Naive thymus-derived CD4-positive, alpha-beta T cell (primary cell): ENCODE measurements around the gene PKNOX2. TPM values are rescaled to one million over a fixed set of nuclear protein-coding genes. Genes with fewer than 3 reads are reported as not detected.

Experiments
- ATAC-seq: fragments of 150-1000 bp; cut with Tn5 transposase; 2 replicates; pipeline ENCODE4 v1.10.0; 2021; ENCODE audit warnings: mild to moderate bottlenecking, moderate library complexity
- CTCF ChIA-PET: fragments of 350-600 bp; sonication (Branson Sonifier 250); formaldehyde crosslinking; loops from one replicate; lab custom pipeline; 2021; ENCODE audit warnings: antibody characterized with exemption; lab: Charles Lee
- POLR2A ChIA-PET: fragments of 350-600 bp; sonication (Branson Sonifier 250); formaldehyde crosslinking; loops from one replicate; lab custom pipeline; 2021; ENCODE audit warnings: antibody characterized with exemption, inconsistent platforms; lab: Charles Lee
- DNase-seq, 9 donors: peaks; one replicate each; pipeline versions ENCODE4 v3.0.0 to v3.0.0-alpha.2; 2020 to 2022; ENCODE audit warnings: mixed read lengths in 1 of 9
- H3K27ac ChIP-seq: one replicate; pipeline ENCODE4 v1.7.0; 2013; ENCODE audit warnings: mild to moderate bottlenecking, low read depth, low read length, moderate library complexity
- H3K27me3 ChIP-seq, 2 donors: one replicate each; pipeline ENCODE4 v1.7.0; 2013; ENCODE audit warnings: low read length in 2 of 2, mild to moderate bottlenecking in 2 of 2, moderate library complexity in 2 of 2; ENCODE audit not compliant: control insufficient read depth in 2 of 2, insufficient read depth in 2 of 2
- H3K36me3 ChIP-seq, 3 experiments: 1 replicate in 2 of 3; 2 replicates in 1 of 3; pipeline ENCODE4 v1.7.0; 2013; ENCODE audit warnings: low read length in 3 of 3, mild to moderate bottlenecking in 3 of 3, moderate library complexity in 1 of 3; ENCODE audit not compliant: insufficient read depth in 3 of 3, control insufficient read depth in 2 of 3
- H3K4me1 ChIP-seq, 2 donors: one replicate each; pipeline ENCODE4 v1.7.0; 2013; ENCODE audit warnings: low read length in 2 of 2, mild to moderate bottlenecking in 2 of 2, moderate library complexity in 1 of 2; ENCODE audit not compliant: control insufficient read depth in 2 of 2, insufficient read depth in 2 of 2
- H3K4me3 ChIP-seq: 2 replicates; pipeline ENCODE4 v1.7.0; 2013; ENCODE audit warnings: mild to moderate bottlenecking, low read length
- H3K9me3 ChIP-seq, 3 experiments: 1 replicate in 2 of 3; 2 replicates in 1 of 3; pipeline ENCODE4 v1.7.0; 2013; ENCODE audit warnings: low read length in 3 of 3; ENCODE audit not compliant: control insufficient read depth in 2 of 3
- H3K27ac Mint-ChIP-seq, 9 donors: one replicate each; pipeline ENCODE4 v1.8.0; 2020 to 2022; ENCODE audit warnings: mixed read lengths in 9 of 9, mild to moderate bottlenecking in 8 of 9, moderate library complexity in 5 of 9, inconsistent platforms in 2 of 9
- H3K27me3 Mint-ChIP-seq, 5 donors: one replicate each; pipeline ENCODE4 v1.8.0; 2021 to 2022; ENCODE audit warnings: mixed read lengths in 5 of 5, mild to moderate bottlenecking in 1 of 5
- H3K36me3 Mint-ChIP-seq, 5 donors: one replicate each; pipeline ENCODE4 v1.8.0; 2020 to 2022; ENCODE audit warnings: mixed read lengths in 5 of 5, mild to moderate bottlenecking in 3 of 5, inconsistent platforms in 1 of 5
- H3K4me1 Mint-ChIP-seq, 7 donors: one replicate each; pipeline ENCODE4 v1.8.0; 2020 to 2022; ENCODE audit warnings: mixed read lengths in 7 of 7, mild to moderate bottlenecking in 3 of 7, inconsistent platforms in 1 of 7
- H3K4me3 Mint-ChIP-seq, 10 donors: one replicate each; pipeline ENCODE4 v1.8.0; 2020 to 2022; ENCODE audit warnings: mild to moderate bottlenecking in 10 of 10, mixed read lengths in 10 of 10, moderate library complexity in 6 of 10, inconsistent platforms in 2 of 10
- H3K9me3 Mint-ChIP-seq, 11 donors: one replicate each; pipeline ENCODE4 v1.8.0; 2020 to 2022; ENCODE audit warnings: mixed read lengths in 11 of 11, mild to moderate bottlenecking in 4 of 11, inconsistent platforms in 1 of 11, moderate library complexity in 1 of 11
- intact Hi-C, 2 donors: fragments of 100-400 bp; cut with micrococcal nuclease; formaldehyde crosslinking; loops; one replicate each; pipeline ENCODE4 v1.15.1; 2023
- polyA plus RNA-seq, 2 donors: library from polyadenylated mRNA; unstranded; fragments of 300-500 nt; fragmentation: Illumina TruSeq; gene quantifications; one replicate each; pipeline ENCODE4 v1.2.3, GENCODE V29; 2021
- total RNA-seq, 6 experiments: library from RNA in 5 of 6; stranded (reverse) in 5 of 6; gene quantifications; 1 replicate in 5 of 6; 2 replicates in 1 of 6; pipeline ENCODE4 v1.2.3 and lab custom pipeline; 2021 to 2026

The PKNOX2 gene
- total and polyA plus RNA-seq, 7 experiments from 2014 or later = not detected

- ATAC-seq = no peak
- H3K4me1 Mint-ChIP-seq = no peaks in the 10 kb centered on the region
- Histone ChIP-seq H3K27ac (no peak overlapping the region), H3K27me3 (no peaks in the 10 kb centered on the region), H3K36me3 (no peaks in the 10 kb centered on the region), H3K4me3 (no peak overlapping the region), H3K9me3 (no peaks in the 10 kb centered on the region), H3K4me1 (no peaks in the 10 kb centered on the region)
- no peaks in the 10 kb centered on the region for H3K36me3 Mint-ChIP-seq
- H3K4me3 Mint-ChIP-seq = no peak overlapping the region
- CTCF ChIA-PET = no interaction called here
- DNase-seq = no peak
- POLR2A ChIA-PET = no interaction called here
- intact Hi-C loops = no loop called here
- peak overlapping the region in 1 of 9 donors; percentile 12 for H3K27ac Mint-ChIP-seq
- no peaks in the 10 kb centered on the region for H3K9me3 Mint-ChIP-seq
- peaks cover 9 to 39% (median 17%) of the 10 kb centered on the region in 5 donors for H3K27me3 Mint-ChIP-seq
Measured at GRCh38 chr11:125387901-125388300, 223.3 kb downstream of the PKNOX2 start.

GRCh38 chr11:125388611-125389010, 224.1 kb downstream of the PKNOX2 start:
- Mint-ChIP-seq H3K27me3 (peaks cover 12 to 45% (median 17%) of the 10 kb centered on the region in 5 donors), H3K4me3 (no peak overlapping the region), H3K4me1 (no peaks in the 10 kb centered on the region), H3K27ac (peak overlapping the region in 1 of 9 donors; percentile 57), H3K9me3 (no peaks in the 10 kb centered on the region), H3K36me3 (no peaks in the 10 kb centered on the region)
- DNase-seq (no peak), ATAC-seq (no peak)
- Histone ChIP-seq H3K36me3 (no peaks in the 10 kb centered on the region), H3K27me3 (no peaks in the 10 kb centered on the region), H3K4me3 (no peak overlapping the region), H3K27ac (no peak overlapping the region), H3K4me1 (no peaks in the 10 kb centered on the region), H3K9me3 (no peaks in the 10 kb centered on the region)
- ChIA-PET POLR2A (no interaction called here), CTCF (no interaction called here)
- intact Hi-C loops = no loop called here

- H3K4me3 Mint-ChIP-seq = no peak overlapping the region
- H3K27ac Mint-ChIP-seq = no peak overlapping the region
- no peak overlapping the region for H3K4me3 ChIP-seq
- H3K9me3 Mint-ChIP-seq = no peaks in the 10 kb centered on the region
- no peaks in the 10 kb centered on the region for H3K4me1 ChIP-seq
- ATAC-seq = no peak
- intact Hi-C loops = no loop called here
- CTCF ChIA-PET = no interaction called here
- H3K9me3 ChIP-seq = no peaks in the 10 kb centered on the region
- no peaks in the 10 kb centered on the region for H3K27me3 ChIP-seq
- H3K36me3 ChIP-seq = no peaks in the 10 kb centered on the region
- POLR2A ChIA-PET = no interaction called here
- no peak overlapping the region for H3K27ac ChIP-seq
- no peaks in the 10 kb centered on the region for H3K4me1 Mint-ChIP-seq
- DNase-seq = no peak
- peaks cover 8 to 37% (median 17%) of the 10 kb centered on the region in 5 donors for H3K27me3 Mint-ChIP-seq
- H3K36me3 Mint-ChIP-seq = no peaks in the 10 kb centered on the region
Measured at GRCh38 chr11:125389339-125390166, 225.0 kb downstream of the PKNOX2 start.

GRCh38 chr11:125390946-125391345, 226.4 kb downstream of the PKNOX2 start:
- peaks cover 13 to 37% (median 18%) of the 10 kb centered on the region in 5 donors for H3K27me3 Mint-ChIP-seq
- no peak overlapping the region for H3K4me3 Mint-ChIP-seq
- CTCF ChIA-PET = no interaction called here

GRCh38 chr11:125393331-125393730, 228.8 kb downstream of the PKNOX2 start:
- Mint-ChIP-seq H3K27ac (no peak overlapping the region), H3K27me3 (peaks cover 14 to 53% (median 21%) of the 10 kb centered on the region in 5 donors), H3K9me3 (no peaks in the 10 kb centered on the region), H3K4me3 (no peak overlapping the region), H3K4me1 (no peaks in the 10 kb centered on the region), H3K36me3 (no peaks in the 10 kb centered on the region)
- ChIA-PET POLR2A (no interaction called here), CTCF (no interaction called here)
- Histone ChIP-seq H3K27me3 (no peaks in the 10 kb centered on the region), H3K9me3 (no peaks in the 10 kb centered on the region), H3K4me1 (no peaks in the 10 kb centered on the region), H3K27ac (no peak overlapping the region), H3K36me3 (no peaks in the 10 kb centered on the region), H3K4me3 (no peak overlapping the region)
- intact Hi-C loops = no loop called here
- ATAC-seq = no peak
- no peak for DNase-seq

More at GRCh38 chr11:125390946-125391345, 226.4 kb downstream of the PKNOX2 start:
- Histone ChIP-seq H3K4me1 (no peaks in the 10 kb centered on the region), H3K27ac (no peak overlapping the region), H3K36me3 (no peaks in the 10 kb centered on the region), H3K9me3 (no peaks in the 10 kb centered on the region), H3K27me3 (no peaks in the 10 kb centered on the region), H3K4me3 (no peak overlapping the region)
- intact Hi-C loops = no loop called here
- no peak overlapping the region for H3K27ac Mint-ChIP-seq
- no peaks in the 10 kb centered on the region for H3K9me3 Mint-ChIP-seq
- no peak for ATAC-seq
- DNase-seq = no peak
- H3K4me1 Mint-ChIP-seq = no peaks in the 10 kb centered on the region
- H3K36me3 Mint-ChIP-seq = no peaks in the 10 kb centered on the region
- POLR2A ChIA-PET = no interaction called here

- no peaks in the 10 kb centered on the region for H3K9me3 Mint-ChIP-seq
- intact Hi-C loops = no loop called here
- H3K27me3 ChIP-seq = no peaks in the 10 kb centered on the region
- H3K27ac Mint-ChIP-seq = no peak overlapping the region
- peaks cover 16 to 61% (median 23%) of the 10 kb centered on the region in 5 donors for H3K27me3 Mint-ChIP-seq
- no peak for DNase-seq
- no peak overlapping the region for H3K4me3 Mint-ChIP-seq
- no peaks in the 10 kb centered on the region for H3K36me3 Mint-ChIP-seq
- no peak overlapping the region for H3K27ac ChIP-seq
- H3K36me3 ChIP-seq = no peaks in the 10 kb centered on the region
- no peak for ATAC-seq
- no peaks in the 10 kb centered on the region for H3K4me1 Mint-ChIP-seq
- H3K4me3 ChIP-seq = no peak overlapping the region
- CTCF ChIA-PET = no interaction called here
- no peaks in the 10 kb centered on the region for H3K4me1 ChIP-seq
- POLR2A ChIA-PET = no interaction called here
- no peaks in the 10 kb centered on the region for H3K9me3 ChIP-seq
Measured at GRCh38 chr11:125394296-125394695, 229.7 kb downstream of the PKNOX2 start.

GRCh38 chr11:125397421-125397820, 232.9 kb downstream of the PKNOX2 start:
- no peaks in the 10 kb centered on the region for H3K9me3 Mint-ChIP-seq
- H3K4me3 Mint-ChIP-seq = no peak overlapping the region
- peaks cover 18 to 63% (median 37%) of the 10 kb centered on the region in 5 donors for H3K27me3 Mint-ChIP-seq
- ATAC-seq (no peak), DNase-seq (no peak)
- Histone ChIP-seq H3K9me3 (no peaks in the 10 kb centered on the region), H3K27ac (no peak overlapping the region), H3K36me3 (no peaks in the 10 kb centered on the region), H3K27me3 (peaks cover 0 to 4% of the 10 kb centered on the region in 2 donors), H3K4me1 (no peaks in the 10 kb centered on the region), H3K4me3 (no peak overlapping the region)
- ChIA-PET POLR2A (no interaction called here), CTCF (no interaction called here)
- intact Hi-C loops = no loop called here
- no peaks in the 10 kb centered on the region for H3K4me1 Mint-ChIP-seq
- H3K36me3 Mint-ChIP-seq = no peaks in the 10 kb centered on the region
- H3K27ac Mint-ChIP-seq = no peak overlapping the region
